H9 (cell line): ENCODE data around the gene DDX21. TPM values are rescaled to one million over a fixed set of nuclear protein-coding genes. Genes with fewer than 3 reads are reported as not detected.
"Not testable (repeated sequence)": the region's sequence is repeated elsewhere in the genome, so short reads cannot be mapped to it uniquely, and the experiment has no call there.

Source experiments
- DNase-seq: peaks from one replicate; pipeline ENCODE4 v3.0.0-alpha.2; 2017
- H2AFZ ChIP-seq: one replicate; pipeline ENCODE4 v1.6.1; 2013; ENCODE audit warnings: mild to moderate bottlenecking, low read length, control low read depth, moderate library complexity
- H2AK5ac ChIP-seq: 2 replicates; pipeline ENCODE4 v1.6.1; 2013; ENCODE audit warnings: low read length, control low read depth, mixed read lengths; ENCODE audit not compliant: insufficient read length
- H2BK120ac ChIP-seq: one replicate; pipeline ENCODE4 v1.6.1; 2013; ENCODE audit warnings: low read depth, mild to moderate bottlenecking, low read length, control low read depth, inconsistent platforms; ENCODE audit not compliant: poor library complexity, severe bottlenecking
- H2BK12ac ChIP-seq: 2 replicates; pipeline ENCODE4 v1.6.1; 2013; ENCODE audit warnings: low read length, control low read depth, mixed read lengths, low read depth; ENCODE audit not compliant: insufficient read length
- H2BK15ac ChIP-seq: 2 replicates; pipeline ENCODE4 v1.6.1; 2013; ENCODE audit warnings: low read depth, low read length, control low read depth
- H2BK20ac ChIP-seq: one replicate; pipeline ENCODE4 v1.6.1; 2013; ENCODE audit warnings: low read depth, mild to moderate bottlenecking, low read length, control low read depth, inconsistent platforms; ENCODE audit not compliant: poor library complexity, severe bottlenecking
- H2BK5ac ChIP-seq: 2 replicates; pipeline ENCODE4 v1.6.1; 2013; ENCODE audit warnings: low read length, control low read depth, mixed read lengths; ENCODE audit not compliant: insufficient read length
- H3K14ac ChIP-seq: 2 replicates; pipeline ENCODE4 v1.6.1; 2013; ENCODE audit warnings: low read length, control low read depth; ENCODE audit not compliant: insufficient read depth
- H3K18ac ChIP-seq: 2 replicates; pipeline ENCODE4 v1.6.1; 2013; ENCODE audit warnings: low read depth, mild to moderate bottlenecking, mixed read lengths, low read length, control low read depth; ENCODE audit not compliant: insufficient read length
- H3K23ac ChIP-seq: 2 replicates; pipeline ENCODE4 v1.6.1; 2013; ENCODE audit warnings: low read length, control low read depth, mixed read lengths, low read depth; ENCODE audit not compliant: insufficient read length
- H3K23me2 ChIP-seq: 2 replicates; pipeline ENCODE4 v1.6.1; 2013; ENCODE audit warnings: low read depth, mild to moderate bottlenecking, mixed read lengths, low read length, control low read depth; ENCODE audit not compliant: insufficient read length, poor library complexity, severe bottlenecking
- H3K27ac ChIP-seq: 2 replicates; pipeline ENCODE4 v1.5.1; 2013; ENCODE audit warnings: low read length, control low read depth, mixed read lengths, low read depth; ENCODE audit not compliant: insufficient read length
- H3K27me3 ChIP-seq: 2 replicates; pipeline ENCODE4 v1.6.1; 2013; ENCODE audit warnings: low read length, control low read depth, inconsistent platforms; ENCODE audit not compliant: insufficient read depth
- H3K4ac ChIP-seq: 2 replicates; pipeline ENCODE4 v1.6.1; 2013; ENCODE audit warnings: low read depth, mild to moderate bottlenecking, control low read depth, inconsistent platforms, low read length, moderate library complexity
- H3K4me1 ChIP-seq: 2 replicates; pipeline ENCODE4 v1.6.1; 2013; ENCODE audit warnings: low read length, control low read depth, inconsistent platforms; ENCODE audit not compliant: insufficient read depth
- H3K4me2 ChIP-seq: 2 replicates; pipeline ENCODE4 v1.6.1; 2013; ENCODE audit warnings: low read length, control low read depth, mixed read lengths; ENCODE audit not compliant: insufficient read length, insufficient read depth
- H3K56ac ChIP-seq: 2 replicates; pipeline ENCODE4 v1.6.1; 2013; ENCODE audit warnings: low read depth, mild to moderate bottlenecking, mixed read lengths, low read length, control low read depth; ENCODE audit not compliant: insufficient read length
- H3K79me1 ChIP-seq: 2 replicates; pipeline ENCODE4 v1.6.1; 2013; ENCODE audit warnings: low read depth, mild to moderate bottlenecking, moderate library complexity, low read length, control low read depth, inconsistent platforms; ENCODE audit not compliant: insufficient read depth, poor library complexity, severe bottlenecking
- H3K79me2 ChIP-seq: 2 replicates; pipeline ENCODE4 v1.6.1; 2013; ENCODE audit warnings: low read length, control low read depth, inconsistent platforms; ENCODE audit not compliant: insufficient read depth
- H3K9ac ChIP-seq: 2 replicates; pipeline ENCODE4 v1.6.1; 2013; ENCODE audit warnings: low read length, control low read depth, mixed read lengths; ENCODE audit not compliant: insufficient read length; ENCODE audit errors: extremely low read depth
- H3K9me3 ChIP-seq: one replicate; pipeline ENCODE4 v1.6.1; 2013; ENCODE audit warnings: low read depth, low read length, inconsistent platforms; ENCODE audit not compliant: control insufficient read depth
- H3T11ph ChIP-seq: one replicate; pipeline ENCODE4 v1.6.1; 2013; ENCODE audit warnings: mild to moderate bottlenecking, low read length, control low read depth, inconsistent platforms
- H4K20me1 ChIP-seq: one replicate; pipeline ENCODE4 v1.6.1; 2013; ENCODE audit not compliant: control insufficient read depth, insufficient read length, insufficient read depth
- H4K5ac ChIP-seq: 2 replicates; pipeline ENCODE4 v1.6.1; 2013; ENCODE audit warnings: low read depth, mild to moderate bottlenecking, mixed read lengths, low read length, control low read depth; ENCODE audit not compliant: insufficient read length
- H4K8ac ChIP-seq: replicated peaks from 2 replicates; pipeline ENCODE4 v1.6.1; 2013; ENCODE audit warnings: low read length, control low read depth, mixed read lengths, low read depth; ENCODE audit not compliant: insufficient read length
- H4K91ac ChIP-seq: 2 replicates; pipeline ENCODE4 v1.6.1; 2013; ENCODE audit warnings: low read depth, mild to moderate bottlenecking, moderate library complexity, mixed read lengths, low read length, control low read depth; ENCODE audit not compliant: insufficient read length
- H3K27ac Mint-ChIP-seq, 3 experiments: 2 replicates in 2 of 3; 3 replicates in 1 of 3; pipeline ENCODE4 v1.8.0; 2020 to 2021; ENCODE audit warnings: mixed read lengths in 3 of 3, mild to moderate bottlenecking in 1 of 3, moderate library complexity in 1 of 3
- H3K27me3 Mint-ChIP-seq: 2 replicates; pipeline ENCODE4 v1.8.0; 2021; ENCODE audit warnings: low read depth, mild to moderate bottlenecking, moderate library complexity, mixed read lengths
- H3K36me3 Mint-ChIP-seq, 3 experiments: 2 replicates in 2 of 3; 3 replicates in 1 of 3; pipeline ENCODE4 v1.8.0; 2020 to 2021; ENCODE audit warnings: low read depth in 3 of 3, mixed read lengths in 3 of 3; ENCODE audit not compliant: insufficient read depth in 1 of 3
- H3K4me1 Mint-ChIP-seq, 2 experiments: 2 replicates each; pipeline ENCODE4 v1.8.0; 2020; ENCODE audit warnings: mixed read lengths in 2 of 2
- H3K4me3 Mint-ChIP-seq, 2 experiments: 2 replicates in 1 of 2; 3 replicates in 1 of 2; pipeline ENCODE4 v1.8.0; 2020 to 2021; ENCODE audit warnings: mild to moderate bottlenecking in 2 of 2, mixed read lengths in 2 of 2, moderate library complexity in 1 of 2
- H3K9me3 Mint-ChIP-seq, 2 experiments: 2 replicates in 1 of 2; 3 replicates in 1 of 2; pipeline ENCODE4 v1.8.0; 2020; ENCODE audit warnings: mild to moderate bottlenecking in 2 of 2, mixed read lengths in 2 of 2, moderate library complexity in 1 of 2
- WGBS: extraction: QIAGEN DNeasy Blood & Tissue Kit; methylation state at CpG from one replicate; pipeline ENCODE4 v1.1.7; 2013; ENCODE audit warnings: missing lambda C conversion rate, low lambda C conversion rate, mixed read lengths; ENCODE audit not compliant: insufficient read length; ENCODE audit errors: extremely low coverage; 5-methylcytosine and 5-hydroxymethylcytosine counted together
- total RNA-seq: library from RNA; stranded (reverse); gene quantifications from 2 replicates; pipeline ENCODE4 v1.2.1, GENCODE V29; 2021
- TF ChIP-seq, protein P1 (sequence below): fragments of 200-600 bp; sonication (generic); conservative IDR thresholded peaks from 3 replicates; pipeline ENCODE4 v1.8.0; 2021; ENCODE audit warnings: antibody characterized with exemption, mild to moderate bottlenecking

The DDX21 gene
- total RNA-seq, 1 experiment from 2014 or later: 180 TPM

DNA sequence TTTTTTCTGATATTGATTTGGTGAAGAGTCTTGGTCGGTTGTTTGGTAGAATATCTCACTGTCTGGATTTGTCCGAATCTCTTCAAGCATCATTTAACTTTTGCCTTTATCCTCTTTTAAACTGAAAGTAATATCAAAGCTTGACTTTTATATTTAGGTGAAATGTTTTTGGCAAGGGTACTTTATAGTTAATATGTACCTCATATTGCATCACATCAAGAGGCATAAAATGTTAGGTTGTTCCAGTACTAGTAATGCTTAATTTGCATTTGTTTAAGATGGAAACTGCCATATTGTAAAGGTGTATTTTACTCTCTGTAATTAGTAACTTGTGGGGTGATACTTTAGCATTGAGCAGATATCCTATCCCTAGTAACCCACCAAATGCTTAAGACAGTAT is 17.1 kb upstream of the DDX21 start:
- Histone ChIP-seq H2AFZ (no peak overlapping the region), H2BK12ac (no peak overlapping the region), H2BK15ac (no peak overlapping the region), H4K5ac (no peak overlapping the region), H3K27ac (no peak overlapping the region), H2AK5ac (no peak overlapping the region), H3T11ph (no peak overlapping the region), H3K23ac (no peak overlapping the region), H3K4ac (no peak overlapping the region), H3K79me1 (no peaks in the 10 kb centered on the region), H2BK120ac (no peak overlapping the region), H3K79me2 (no peaks in the 10 kb centered on the region), H3K18ac (no peak overlapping the region), H2BK20ac (no peak overlapping the region), H3K23me2 (no peaks in the 10 kb centered on the region), H2BK5ac (no peak overlapping the region), H3K9me3 (no peaks in the 10 kb centered on the region), H3K14ac (no peak overlapping the region), H3K4me1 (no peaks in the 10 kb centered on the region), H3K56ac (no peak overlapping the region), H3K9ac (no peak overlapping the region), H3K4me2 (no peak overlapping the region), H4K20me1 (no peaks in the 10 kb centered on the region), H4K8ac (no peak overlapping the region), H4K91ac (no peak overlapping the region), H3K27me3 (no peaks in the 10 kb centered on the region)
- H3K4me1 Mint-ChIP-seq: no peaks in the 10 kb centered on the region
- TF ChIP-seq, protein P1, sequence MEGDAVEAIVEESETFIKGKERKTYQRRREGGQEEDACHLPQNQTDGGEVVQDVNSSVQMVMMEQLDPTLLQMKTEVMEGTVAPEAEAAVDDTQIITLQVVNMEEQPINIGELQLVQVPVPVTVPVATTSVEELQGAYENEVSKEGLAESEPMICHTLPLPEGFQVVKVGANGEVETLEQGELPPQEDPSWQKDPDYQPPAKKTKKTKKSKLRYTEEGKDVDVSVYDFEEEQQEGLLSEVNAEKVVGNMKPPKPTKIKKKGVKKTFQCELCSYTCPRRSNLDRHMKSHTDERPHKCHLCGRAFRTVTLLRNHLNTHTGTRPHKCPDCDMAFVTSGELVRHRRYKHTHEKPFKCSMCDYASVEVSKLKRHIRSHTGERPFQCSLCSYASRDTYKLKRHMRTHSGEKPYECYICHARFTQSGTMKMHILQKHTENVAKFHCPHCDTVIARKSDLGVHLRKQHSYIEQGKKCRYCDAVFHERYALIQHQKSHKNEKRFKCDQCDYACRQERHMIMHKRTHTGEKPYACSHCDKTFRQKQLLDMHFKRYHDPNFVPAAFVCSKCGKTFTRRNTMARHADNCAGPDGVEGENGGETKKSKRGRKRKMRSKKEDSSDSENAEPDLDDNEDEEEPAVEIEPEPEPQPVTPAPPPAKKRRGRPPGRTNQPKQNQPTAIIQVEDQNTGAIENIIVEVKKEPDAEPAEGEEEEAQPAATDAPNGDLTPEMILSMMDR: no peak
- DNase-seq: no peak
- H3K27ac Mint-ChIP-seq: no peak overlapping the region
- no peaks in the 10 kb centered on the region for H3K27me3 Mint-ChIP-seq
- H3K9me3 Mint-ChIP-seq: no peaks in the 10 kb centered on the region
- H3K4me3 Mint-ChIP-seq: no peak overlapping the region
- WGBS: no CpG with 5 or more reads among the region's 2 CpGs
- peaks cover 9 to 53% (median 49%) of the 10 kb centered on the region in 3 experiments; a peak in 6 of 7 replicates for H3K36me3 Mint-ChIP-seq

DNA sequence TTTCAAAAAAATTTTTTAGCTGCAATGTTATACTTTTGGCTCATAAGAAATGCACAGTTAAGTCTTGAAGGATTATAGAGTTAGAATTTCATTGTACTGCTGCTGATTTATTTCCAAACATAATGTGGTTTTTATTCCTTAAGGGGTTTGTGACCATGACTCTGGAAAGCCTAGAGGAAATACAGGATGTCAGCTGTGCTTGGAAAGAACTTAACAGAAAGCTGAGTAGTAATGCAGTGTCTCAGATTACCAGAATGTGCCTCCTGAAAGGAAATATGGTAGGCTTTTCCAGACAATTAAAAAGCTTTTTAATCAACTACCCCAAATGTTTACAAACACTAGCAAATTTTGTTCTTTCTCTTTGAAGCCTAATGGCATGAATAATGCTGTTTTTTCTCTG is 15.1 kb upstream of the DDX21 start:
- H3K27ac ChIP-seq, H4K20me1 ChIP-seq, H3K27ac Mint-ChIP-seq, H3K4me3 Mint-ChIP-seq, H2BK20ac ChIP-seq, H4K5ac ChIP-seq, H2BK12ac ChIP-seq, H3K18ac ChIP-seq, H4K91ac ChIP-seq, H3K4me1 Mint-ChIP-seq, H3K56ac ChIP-seq, H3K9me3 Mint-ChIP-seq, H2AFZ ChIP-seq, H3K9me3 ChIP-seq, H3K9ac ChIP-seq, H3K79me1 ChIP-seq, H3K23ac ChIP-seq, H3K27me3 Mint-ChIP-seq, H2BK120ac ChIP-seq, H3K27me3 ChIP-seq, H3T11ph ChIP-seq, H3K23me2 ChIP-seq, H2BK5ac ChIP-seq, H3K4me1 ChIP-seq, H3K14ac ChIP-seq, H3K79me2 ChIP-seq, H4K8ac ChIP-seq, H3K4ac ChIP-seq, DNase-seq, H3K4me2 ChIP-seq, H2BK15ac ChIP-seq, H2AK5ac ChIP-seq: not testable (repeated sequence)
- H3K36me3 Mint-ChIP-seq: peaks cover 4 to 45% (median 42%) of the 10 kb centered on the region in 3 experiments; a peak in 6 of 7 replicates
